ENCODE measurements around the gene SLC6A11.

DNA sequence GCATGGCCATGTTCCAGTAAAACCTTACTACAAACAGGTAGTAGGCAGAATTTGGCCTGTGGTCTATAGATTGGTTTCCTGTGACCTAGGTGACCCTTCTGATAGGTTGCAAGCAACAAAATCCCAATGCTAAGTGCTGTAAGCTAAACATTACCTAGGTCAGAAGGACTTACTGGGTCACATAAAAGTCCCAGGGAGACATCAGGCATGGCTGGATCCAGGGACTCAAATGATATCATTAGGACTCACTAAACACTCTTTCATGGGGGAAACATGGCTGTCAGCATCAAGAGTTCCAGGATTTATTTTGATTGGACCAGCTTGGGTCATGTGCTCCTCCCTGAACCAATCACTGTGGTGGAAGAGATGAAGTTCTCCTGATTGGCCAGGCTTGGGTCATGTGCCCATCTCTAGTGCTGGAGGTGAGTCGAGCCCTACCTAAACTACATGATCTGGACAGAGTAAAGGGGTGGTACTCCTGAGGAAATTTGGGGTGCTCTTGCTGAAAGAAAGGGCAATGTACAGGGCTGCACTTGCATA, 159.7 kb downstream of the SLC6A11 start:
- TF ChIP-seq, protein P1, sequence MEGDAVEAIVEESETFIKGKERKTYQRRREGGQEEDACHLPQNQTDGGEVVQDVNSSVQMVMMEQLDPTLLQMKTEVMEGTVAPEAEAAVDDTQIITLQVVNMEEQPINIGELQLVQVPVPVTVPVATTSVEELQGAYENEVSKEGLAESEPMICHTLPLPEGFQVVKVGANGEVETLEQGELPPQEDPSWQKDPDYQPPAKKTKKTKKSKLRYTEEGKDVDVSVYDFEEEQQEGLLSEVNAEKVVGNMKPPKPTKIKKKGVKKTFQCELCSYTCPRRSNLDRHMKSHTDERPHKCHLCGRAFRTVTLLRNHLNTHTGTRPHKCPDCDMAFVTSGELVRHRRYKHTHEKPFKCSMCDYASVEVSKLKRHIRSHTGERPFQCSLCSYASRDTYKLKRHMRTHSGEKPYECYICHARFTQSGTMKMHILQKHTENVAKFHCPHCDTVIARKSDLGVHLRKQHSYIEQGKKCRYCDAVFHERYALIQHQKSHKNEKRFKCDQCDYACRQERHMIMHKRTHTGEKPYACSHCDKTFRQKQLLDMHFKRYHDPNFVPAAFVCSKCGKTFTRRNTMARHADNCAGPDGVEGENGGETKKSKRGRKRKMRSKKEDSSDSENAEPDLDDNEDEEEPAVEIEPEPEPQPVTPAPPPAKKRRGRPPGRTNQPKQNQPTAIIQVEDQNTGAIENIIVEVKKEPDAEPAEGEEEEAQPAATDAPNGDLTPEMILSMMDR (optimal IDR thresholded peaks at IDR 0.05 in 1 of 3, IDR thresholded peaks at IDR 0.05 in 1 of 3, conservative IDR thresholded peaks at IDR 0.05 in 1 of 3; ENCODE audit: extremely low read depth in 1 of 3, insufficient read depth in 2 of 3, low read length in 3 of 3), result no peak
- TF ChIP-seq EZH2 (IDR thresholded peaks at IDR 0.05; ENCODE audit: low read length), result no peak
